ENCODE data around the gene MARCHF3.
"Not testable (repeated sequence)": the region's sequence is repeated elsewhere in the genome, so short reads cannot be mapped to it uniquely, and the experiment has no call there.

MARCHF3 gene

DNA sequence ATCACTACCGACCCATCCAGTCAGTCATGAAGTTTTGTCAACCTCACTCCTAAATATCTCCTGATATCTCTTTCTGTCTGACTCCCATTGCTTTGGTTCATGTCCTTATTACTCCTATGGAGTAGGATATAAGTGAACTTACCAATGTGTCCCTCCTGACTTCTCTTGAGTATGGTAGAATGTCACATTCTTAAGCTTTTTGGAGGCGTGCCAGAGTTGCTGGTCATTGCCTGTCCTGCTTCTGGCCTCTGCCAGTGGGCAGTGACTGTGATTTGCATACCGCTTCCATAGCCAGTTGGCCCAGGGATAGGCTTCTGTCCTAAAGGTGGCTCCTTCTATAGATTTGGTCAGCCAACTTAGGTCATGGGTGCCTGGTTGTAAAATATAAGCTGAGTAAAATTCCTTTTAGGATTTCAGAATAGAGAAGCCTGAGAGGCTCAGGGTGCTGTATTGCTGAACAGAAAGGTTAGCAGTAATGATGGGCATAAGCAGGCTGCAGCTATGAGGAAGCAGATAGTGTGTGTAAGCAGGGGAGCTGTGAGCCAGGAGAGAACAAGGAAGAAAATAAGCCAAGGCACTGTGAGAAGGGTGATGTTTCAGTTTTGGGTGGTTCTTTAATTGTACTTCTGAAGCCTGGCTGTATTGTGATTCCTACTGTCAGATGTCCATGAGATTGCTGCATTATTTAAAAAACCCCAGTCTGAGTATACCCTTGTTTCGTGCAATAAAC, 16.1 kb upstream of the MARCHF3 start:
- DNase-seq: no peak

- no peak for DNase-seq
These were observed 12.2 kb upstream of the MARCHF3 start for GRCh38 chr5:127042593-127042992.

DNA sequence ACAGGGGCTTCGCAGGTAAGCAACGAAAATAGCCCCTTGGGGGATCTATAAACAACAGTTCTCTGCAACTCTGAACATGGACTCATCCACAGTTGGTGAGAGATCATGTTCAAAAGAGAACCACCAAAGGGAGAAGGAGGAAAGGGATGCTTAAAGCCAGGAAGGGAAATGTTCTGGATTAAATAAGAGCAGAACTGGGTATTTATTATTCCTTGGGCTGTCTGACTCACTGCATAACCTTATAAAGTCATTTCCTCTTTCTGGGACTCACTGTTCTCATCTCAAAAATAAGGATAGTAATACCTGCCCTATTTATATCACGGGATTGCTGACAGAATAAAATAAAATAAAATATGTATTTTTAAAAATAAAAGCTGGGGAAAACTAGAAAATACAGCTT, 11.2 kb upstream of the MARCHF3 start:
- no peak for DNase-seq

GRCh38 chr5:127040796-127041520, 10.6 kb upstream of the MARCHF3 start:
- no peak for DNase-seq

DNA sequence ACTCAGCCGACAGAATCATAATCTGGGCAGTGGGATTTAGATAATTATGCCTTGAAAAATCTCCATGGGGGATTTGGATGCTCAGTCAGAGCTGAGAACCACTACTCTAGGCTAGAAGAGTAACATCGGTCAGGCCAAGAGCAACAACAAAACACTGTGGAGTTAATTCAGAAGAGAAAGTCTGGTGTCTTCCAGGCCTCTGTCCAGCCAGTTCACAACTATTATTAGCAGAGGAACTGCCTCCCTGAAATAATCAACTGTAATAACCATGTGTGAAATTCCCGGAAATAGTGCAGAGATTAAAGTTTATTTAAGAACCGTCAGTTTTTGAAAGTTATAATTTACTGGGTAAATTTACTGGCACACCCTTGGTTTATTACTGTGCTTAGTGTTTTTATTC, 8.2 kb upstream of the MARCHF3 start:
- DNase-seq: no peak

DNA sequence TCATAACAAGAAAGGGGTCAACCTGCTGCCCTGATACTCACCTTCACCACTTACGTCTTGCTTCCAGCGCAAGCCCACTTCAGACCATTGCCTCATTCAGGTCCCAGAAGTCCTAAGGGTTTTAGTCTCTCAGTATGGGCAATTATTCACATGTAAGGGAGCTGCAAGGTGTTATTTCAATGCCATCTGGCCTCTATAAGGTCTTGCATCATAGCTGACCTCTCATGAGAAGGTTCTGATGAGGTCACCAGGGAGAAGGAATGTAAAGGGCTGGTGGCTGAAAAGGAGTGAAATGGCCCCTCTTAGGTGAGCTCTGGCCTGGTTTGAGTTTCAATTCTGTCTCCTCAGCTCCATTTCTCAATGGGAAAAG, 1.5 kb upstream of the MARCHF3 start:
- DNase-seq: no peak

- no peak for DNase-seq
These were observed 947 bp upstream of the MARCHF3 start for GRCh38 chr5:127031147-127031862.

DNA sequence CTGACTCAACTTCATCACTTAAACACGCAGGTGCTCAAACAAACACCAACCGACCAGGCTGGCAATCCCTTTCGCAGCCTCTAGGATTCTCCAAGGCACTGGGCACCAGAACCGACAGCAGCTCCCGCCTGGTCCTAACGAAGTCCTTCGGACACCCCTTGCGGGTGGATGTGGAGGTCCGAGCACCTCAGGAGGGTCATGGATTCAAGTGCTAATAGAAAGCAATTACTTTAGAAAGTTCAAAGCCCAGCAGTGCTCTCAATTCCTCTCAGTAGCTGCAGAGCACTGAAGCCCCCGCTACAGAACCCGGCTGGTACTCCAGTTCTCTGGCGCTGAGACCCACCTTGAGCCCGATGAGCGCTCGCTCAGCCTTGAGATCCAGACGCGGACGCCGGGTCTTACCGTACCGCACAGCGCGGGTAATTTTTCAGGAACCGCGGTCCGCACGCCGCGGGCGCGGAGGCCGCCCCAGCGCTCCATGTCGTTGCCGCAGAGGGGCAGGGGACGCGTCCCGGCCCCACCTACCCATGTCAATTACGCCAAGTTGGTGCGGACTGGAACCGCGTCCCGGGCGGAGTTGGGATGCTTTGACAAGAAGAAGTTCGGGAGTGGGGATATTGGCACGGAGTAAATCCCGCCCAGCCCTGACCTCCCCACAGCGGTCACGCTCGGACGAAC, 638 bp downstream of the MARCHF3 start:
- peak; percentile 82 for DNase-seq

- DNase-seq: peak; percentile 68
These were observed 1.4 kb downstream of the MARCHF3 start for GRCh38 chr5:127028822-127029457.

DNA sequence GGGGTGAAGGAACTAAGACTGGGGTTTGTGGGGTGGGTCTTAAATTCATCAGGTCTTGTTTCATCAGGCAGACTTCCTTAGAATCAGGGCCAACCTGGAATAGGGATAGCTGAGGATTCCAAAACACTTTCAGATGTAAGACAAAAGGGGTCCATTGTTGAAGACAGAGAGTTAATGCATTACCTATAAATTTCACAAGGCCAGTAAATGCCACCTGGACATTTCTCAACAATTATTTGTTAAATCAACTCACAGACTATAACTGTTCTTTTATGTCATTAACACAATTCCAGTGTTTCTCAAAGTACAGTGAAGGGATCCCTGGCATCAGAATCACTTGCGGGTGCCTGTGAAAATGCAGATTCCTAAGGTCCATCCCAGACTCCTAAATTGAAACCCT, 2.8 kb downstream of the MARCHF3 start:
- DNase-seq: no peak

DNA sequence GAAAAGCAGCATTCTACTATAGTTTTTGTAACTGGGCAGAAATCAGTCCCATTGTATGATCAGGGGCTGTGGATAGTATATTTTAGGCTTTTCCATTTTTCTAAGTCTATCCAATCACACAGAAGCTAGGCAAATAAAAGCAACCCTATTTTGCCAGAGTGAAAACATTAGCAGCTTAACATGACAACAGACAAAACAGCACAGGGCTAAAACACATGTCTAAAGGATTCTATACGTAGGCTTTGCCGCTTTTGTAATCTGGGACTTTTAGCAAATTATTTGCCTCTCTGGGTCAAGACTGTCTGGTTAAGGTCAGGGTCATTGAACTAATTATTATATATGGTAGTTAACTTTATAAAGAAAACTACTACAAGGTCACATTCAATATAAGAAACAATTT, 4.2 kb downstream of the MARCHF3 start:
- no peak for DNase-seq

DNA sequence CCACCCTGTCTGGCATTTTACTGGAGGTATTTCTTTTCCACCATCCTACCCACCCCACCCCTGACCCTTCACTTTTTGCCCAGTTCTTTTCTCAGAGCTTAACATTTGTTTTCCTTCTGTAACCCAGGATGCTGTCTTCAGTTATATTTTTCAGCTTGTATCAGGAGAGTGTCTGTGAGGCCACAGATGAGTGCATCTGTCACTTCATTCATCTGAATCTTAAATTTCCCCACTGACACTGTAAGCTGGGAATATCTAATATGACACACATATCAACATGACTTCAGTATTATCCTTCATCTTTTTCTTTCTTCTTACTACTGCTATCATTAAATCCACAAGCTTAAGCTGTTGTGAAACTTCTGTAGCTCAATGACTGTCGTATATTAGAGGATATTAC, 4.9 kb downstream of the MARCHF3 start:
- DNase-seq: no peak

- DNase-seq: no peak
These were observed 5.5 kb downstream of the MARCHF3 start for GRCh38 chr5:127024821-127025220.

DNA sequence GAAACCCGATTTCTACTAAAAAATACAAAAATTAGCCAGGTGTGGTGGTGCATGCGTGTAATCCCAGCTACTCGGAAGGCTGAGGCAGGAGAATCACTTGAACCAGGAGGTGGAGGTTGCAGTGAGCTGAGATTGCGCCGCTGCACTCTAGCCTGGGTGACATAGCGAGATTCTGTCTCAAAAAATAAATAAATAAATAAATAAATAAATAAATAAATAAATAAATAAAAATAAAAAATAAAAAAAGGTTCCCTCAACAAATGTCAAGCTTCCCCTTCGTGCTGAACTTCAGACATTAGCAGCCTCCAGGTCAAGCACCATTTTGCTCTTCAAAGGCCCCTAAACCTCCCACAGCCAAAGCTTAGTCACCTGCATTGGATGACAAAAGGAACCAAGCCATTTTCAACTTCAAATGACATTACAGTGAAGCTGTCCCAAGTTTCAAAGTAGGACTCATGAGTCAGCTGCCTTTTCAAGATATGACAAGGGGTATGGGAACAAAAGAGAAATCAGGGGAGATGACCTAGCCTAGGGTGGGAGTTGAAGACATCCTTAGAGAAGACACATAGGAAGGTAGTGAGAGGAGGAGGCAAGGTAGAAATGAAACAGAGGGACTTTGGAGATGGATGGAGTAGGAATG, 6.7 kb downstream of the MARCHF3 start:
- not testable (repeated sequence) for DNase-seq

GRCh38 chr5:127022846-127023245, 7.5 kb downstream of the MARCHF3 start:
- DNase-seq: no peak

DNA sequence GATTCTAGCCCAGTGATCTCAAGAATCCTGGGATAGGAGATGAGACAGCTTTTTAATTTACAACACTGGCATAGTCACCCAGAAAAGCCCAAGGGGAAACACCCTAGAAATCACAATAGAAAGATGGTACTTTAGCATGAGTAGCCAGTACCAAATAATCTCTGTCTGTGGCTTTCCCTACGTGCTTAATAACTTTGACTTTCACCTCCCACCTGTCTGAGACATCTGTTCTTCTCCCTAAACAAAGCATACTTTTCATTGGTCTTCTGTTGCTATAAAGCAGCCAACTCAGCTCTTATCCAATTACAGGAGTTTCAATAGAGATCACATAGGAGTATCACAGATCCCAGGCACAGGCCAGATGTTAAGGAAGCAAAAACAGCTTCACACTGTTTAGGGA, 10.4 kb downstream of the MARCHF3 start:
- DNase-seq: no peak

DNA sequence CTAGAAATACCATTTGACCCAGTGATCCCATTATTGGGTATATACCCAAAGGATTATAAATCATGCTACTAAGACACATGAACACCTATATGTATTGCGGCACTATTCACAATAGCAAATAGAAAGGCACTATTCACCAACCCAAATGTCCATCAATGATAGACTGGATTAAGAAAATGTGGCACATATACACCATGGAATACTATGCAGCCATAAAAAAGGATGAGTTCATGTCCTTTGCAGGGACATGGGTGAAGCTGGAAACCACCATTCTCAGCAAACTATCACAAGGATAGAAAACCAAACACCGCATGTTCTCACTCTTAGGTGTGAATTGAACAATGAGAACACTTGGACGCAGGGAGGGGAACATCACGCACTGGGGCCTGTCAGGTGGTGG, 13.6 kb downstream of the MARCHF3 start:
- DNase-seq: not testable (repeated sequence)

GRCh38 chr5:127015716-127016115, 14.6 kb downstream of the MARCHF3 start:
- DNase-seq: no peak

DNA sequence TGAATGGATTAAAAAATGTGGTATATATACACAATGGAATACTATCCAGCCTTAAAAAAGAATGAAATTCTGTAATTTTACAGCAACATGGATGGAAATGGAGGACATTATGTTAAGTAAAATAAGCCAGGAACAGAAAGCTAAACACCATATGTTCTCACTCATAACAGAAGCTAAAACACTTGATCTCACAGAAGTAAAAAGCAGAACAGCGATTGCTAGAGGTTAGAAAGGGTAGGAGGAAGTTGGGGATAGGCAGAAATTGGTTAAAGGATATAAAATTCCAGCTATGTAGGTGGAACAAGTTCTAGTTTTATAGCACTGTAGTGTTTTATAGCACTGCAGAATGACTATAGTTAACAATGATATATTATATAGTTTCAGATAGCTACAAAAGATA, 15.8 kb downstream of the MARCHF3 start:
- no peak for DNase-seq

GRCh38 chr5:127013407-127013806, 17.0 kb downstream of the MARCHF3 start:
- DNase-seq: no peak

DNA sequence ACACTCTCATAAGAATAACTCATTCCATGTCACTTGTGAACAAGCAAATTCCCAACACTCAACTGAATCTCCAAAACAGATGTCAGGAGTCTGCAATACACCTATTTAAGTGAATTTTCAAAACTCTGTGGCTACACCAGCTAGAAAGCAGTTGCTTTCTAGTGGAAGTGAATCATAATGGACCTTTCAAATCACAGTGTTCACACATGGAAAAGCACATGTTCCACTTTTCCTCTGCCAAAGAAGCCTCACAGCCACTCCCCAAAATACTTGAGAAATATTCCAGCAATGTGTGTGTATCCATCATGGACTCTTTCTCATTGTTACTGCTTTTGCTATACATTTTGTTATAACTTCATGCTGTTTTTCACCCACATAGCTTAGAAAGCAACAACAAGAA, 17.4 kb downstream of the MARCHF3 start:
- DNase-seq: no peak

DNA sequence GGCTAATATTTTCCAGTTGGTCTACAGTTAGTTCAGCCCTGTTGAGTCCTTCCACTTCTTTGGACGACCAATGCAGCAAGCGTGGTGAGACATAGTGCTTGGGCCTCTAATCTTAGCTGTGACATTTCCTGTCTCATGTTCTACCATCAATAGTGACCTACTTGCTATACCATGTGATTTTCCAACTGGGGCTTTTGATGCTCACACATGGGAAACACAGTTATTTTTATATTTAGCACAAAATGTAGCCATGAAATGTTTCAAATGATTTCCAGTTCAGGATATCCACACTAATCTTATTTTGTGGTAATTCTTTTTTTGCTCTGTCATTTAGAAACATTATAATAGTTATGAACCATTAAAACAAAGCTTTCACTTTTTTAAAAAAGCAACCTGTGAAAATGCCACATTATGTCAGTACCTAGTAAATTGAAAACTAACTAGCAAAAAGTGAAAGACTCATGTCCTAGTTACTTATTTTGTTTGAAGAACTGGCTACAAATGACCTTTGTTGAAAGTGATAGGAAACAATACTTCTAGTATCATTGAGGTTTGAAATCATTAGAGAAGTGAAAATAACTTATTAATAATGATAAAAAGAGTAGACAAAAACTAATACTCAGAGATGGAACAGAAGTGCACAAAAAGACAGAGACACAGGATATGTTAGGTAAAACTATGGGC, 18.3 kb downstream of the MARCHF3 start:
- DNase-seq: no peak
